Activated CD4-positive, alpha-beta T cell treated with anti-CD3 and anti-CD28 coated beads, Interleukin-2, amount 10 ng/mL, durations not matched to agents 24 days and 14 days (primary cell): ENCODE data around the gene NIBAN1. TPM values are rescaled to one million over a fixed set of nuclear protein-coding genes. Genes with fewer than 3 reads are reported as not detected.
"Not testable (repeated sequence)": the region's sequence is repeated elsewhere in the genome, so short reads cannot be mapped to it uniquely, and the experiment has no call there.

Experiments
- DNase-seq: peaks from one replicate; pipeline ENCODE4 v3.0.0; 2022
- H3K27ac Mint-ChIP-seq: one replicate; pipeline ENCODE4 v1.8.0; 2022; ENCODE audit warnings: mild to moderate bottlenecking, mixed read lengths
- H3K27me3 Mint-ChIP-seq: one replicate; pipeline ENCODE4 v1.8.0; 2022; ENCODE audit warnings: mixed read lengths
- H3K36me3 Mint-ChIP-seq: one replicate; pipeline ENCODE4 v1.8.0; 2022; ENCODE audit warnings: low read depth, mild to moderate bottlenecking, mixed read lengths
- H3K4me1 Mint-ChIP-seq: one replicate; pipeline ENCODE4 v1.8.0; 2021; ENCODE audit warnings: mixed read lengths
- H3K4me3 Mint-ChIP-seq: one replicate; pipeline ENCODE4 v1.8.0; 2022; ENCODE audit warnings: mild to moderate bottlenecking, moderate library complexity, mixed read lengths
- H3K9me3 Mint-ChIP-seq: one replicate; pipeline ENCODE4 v1.8.0; 2021; ENCODE audit warnings: mixed read lengths
- intact Hi-C: fragments of 100-400 bp; cut with micrococcal nuclease; formaldehyde crosslinking; loops from one replicate; pipeline ENCODE4 v1.15.1; 2023
- total RNA-seq: library from RNA; stranded (reverse); gene quantifications from 2 replicates; pipeline ENCODE4 v1.2.3, GENCODE V29; 2022

NIBAN1 gene, protein sequence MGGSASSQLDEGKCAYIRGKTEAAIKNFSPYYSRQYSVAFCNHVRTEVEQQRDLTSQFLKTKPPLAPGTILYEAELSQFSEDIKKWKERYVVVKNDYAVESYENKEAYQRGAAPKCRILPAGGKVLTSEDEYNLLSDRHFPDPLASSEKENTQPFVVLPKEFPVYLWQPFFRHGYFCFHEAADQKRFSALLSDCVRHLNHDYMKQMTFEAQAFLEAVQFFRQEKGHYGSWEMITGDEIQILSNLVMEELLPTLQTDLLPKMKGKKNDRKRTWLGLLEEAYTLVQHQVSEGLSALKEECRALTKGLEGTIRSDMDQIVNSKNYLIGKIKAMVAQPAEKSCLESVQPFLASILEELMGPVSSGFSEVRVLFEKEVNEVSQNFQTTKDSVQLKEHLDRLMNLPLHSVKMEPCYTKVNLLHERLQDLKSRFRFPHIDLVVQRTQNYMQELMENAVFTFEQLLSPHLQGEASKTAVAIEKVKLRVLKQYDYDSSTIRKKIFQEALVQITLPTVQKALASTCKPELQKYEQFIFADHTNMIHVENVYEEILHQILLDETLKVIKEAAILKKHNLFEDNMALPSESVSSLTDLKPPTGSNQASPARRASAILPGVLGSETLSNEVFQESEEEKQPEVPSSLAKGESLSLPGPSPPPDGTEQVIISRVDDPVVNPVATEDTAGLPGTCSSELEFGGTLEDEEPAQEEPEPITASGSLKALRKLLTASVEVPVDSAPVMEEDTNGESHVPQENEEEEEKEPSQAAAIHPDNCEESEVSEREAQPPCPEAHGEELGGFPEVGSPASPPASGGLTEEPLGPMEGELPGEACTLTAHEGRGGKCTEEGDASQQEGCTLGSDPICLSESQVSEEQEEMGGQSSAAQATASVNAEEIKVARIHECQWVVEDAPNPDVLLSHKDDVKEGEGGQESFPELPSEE
- total RNA-seq: 17.1 TPM in 2 replicates

DNA sequence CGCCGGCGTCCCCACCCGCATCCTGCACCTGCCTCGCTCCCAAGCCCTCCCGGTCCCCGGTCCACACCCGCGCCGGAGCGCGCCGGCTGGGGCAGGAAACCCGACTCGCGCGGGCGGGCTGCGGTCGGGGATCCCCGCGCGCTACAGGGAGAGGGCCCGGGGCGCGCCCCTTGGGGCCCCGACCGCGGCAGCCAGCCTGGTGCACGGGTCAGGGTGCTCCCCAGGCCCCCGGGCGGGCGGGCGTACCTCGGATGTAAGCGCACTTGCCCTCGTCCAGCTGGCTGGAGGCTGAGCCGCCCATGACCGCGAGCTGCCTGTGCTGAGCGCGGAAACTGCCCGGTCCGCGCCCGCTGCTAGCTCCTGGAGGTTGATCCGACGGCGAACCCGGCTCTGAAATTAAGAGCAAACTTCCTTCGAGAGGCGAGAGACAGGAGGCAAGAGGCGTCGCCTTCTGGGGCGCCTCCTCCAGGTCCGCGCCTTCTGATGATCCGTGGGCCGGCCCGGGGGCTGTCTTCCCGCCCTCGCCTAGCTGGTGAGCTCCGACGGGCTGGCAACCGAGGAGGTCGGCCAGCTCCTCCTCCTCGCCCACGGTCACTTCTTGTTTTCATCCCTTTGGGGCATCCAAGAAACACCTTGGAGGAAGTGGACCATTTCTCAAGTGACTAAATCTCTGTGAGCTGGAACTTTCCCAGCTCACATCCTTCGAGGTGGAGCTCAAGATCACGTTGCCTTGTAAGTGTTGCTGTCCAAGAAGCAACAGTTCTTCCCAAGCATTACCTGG is at the start of gene NIBAN1:
TSS of gene NIBAN1 (minus strand) at position 453 of the 781 bp plus-strand sequence. CDS start at position 301, 152 bp downstream.
- H3K27me3 Mint-ChIP-seq: peaks cover 22% of the 10 kb centered on the region
- peak within 1 kb of the TSS; percentile 91 for H3K4me3 Mint-ChIP-seq
- peaks cover 13% of the 10 kb centered on the region for H3K36me3 Mint-ChIP-seq
- peak within 1 kb of the TSS; percentile 94 for H3K27ac Mint-ChIP-seq
- DNase-seq: peak; percentile 90
- no peaks in the 10 kb centered on the region for H3K9me3 Mint-ChIP-seq
- H3K4me1 Mint-ChIP-seq: peaks cover 48% of the 10 kb centered on the region
- intact Hi-C loops: loop anchor here (2.0 to 5.0 kb wide), 3 partner anchors 73 to 588 kb away; partner anchors contain the start of genes RNF2, SWT1 and TRMT1L

DNA sequence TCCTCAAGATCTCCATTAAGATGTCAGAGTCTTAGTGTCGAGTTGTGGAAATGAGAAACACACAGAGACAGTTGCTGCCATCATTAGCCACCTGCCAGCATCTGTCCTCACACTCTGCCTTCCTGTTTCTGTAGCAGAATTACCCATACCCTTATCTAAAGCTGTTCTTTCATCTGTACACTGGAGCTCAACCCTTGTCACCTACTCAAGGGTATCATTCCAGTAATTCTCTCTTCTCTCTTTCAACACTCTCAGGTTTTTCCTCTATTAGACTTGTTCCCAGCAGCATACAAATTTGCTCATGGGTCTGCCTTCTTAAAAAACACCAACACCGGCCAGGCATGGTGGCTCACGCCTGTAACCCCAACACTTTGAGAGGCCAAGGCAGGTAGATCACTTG is 43.7 kb upstream of the NIBAN1 start:
- intact Hi-C loops: no loop called here

DNA sequence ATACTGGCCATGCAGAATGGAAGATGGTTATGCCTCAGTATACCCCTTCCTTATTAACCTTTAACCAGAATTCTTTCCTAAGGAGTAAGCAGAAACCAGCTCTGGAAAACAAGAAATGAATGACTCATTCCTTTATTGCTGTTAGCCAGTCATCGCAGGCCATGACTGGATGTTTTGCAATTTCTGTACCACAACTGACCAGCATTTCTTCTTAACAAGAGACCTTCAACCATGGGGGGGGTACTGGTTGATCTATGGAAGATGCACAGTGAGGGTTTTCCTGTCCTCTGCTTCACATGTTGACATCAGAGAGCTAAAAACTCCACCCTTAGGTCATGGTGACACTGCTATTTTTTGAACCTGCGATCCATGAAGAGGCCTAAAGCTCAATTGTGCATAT is 43.0 kb upstream of the NIBAN1 start:
- H3K4me3 Mint-ChIP-seq: no peak overlapping the region
- intact Hi-C loops: no loop called here
- H3K27me3 Mint-ChIP-seq: peaks cover 3% of the 10 kb centered on the region
- H3K36me3 Mint-ChIP-seq: no peaks in the 10 kb centered on the region
- no peak overlapping the region for H3K27ac Mint-ChIP-seq
- no peaks in the 10 kb centered on the region for H3K4me1 Mint-ChIP-seq
- no peak for DNase-seq
- no peaks in the 10 kb centered on the region for H3K9me3 Mint-ChIP-seq

More for the DNA sequence above, 43.7 kb upstream of the NIBAN1 start:
- Mint-ChIP-seq H3K36me3 (no peaks in the 10 kb centered on the region), H3K4me1 (no peaks in the 10 kb centered on the region), H3K27me3 (peaks cover 2% of the 10 kb centered on the region), H3K9me3 (no peaks in the 10 kb centered on the region), H3K27ac (no peak overlapping the region), H3K4me3 (no peak overlapping the region)
- no peak for DNase-seq

DNA sequence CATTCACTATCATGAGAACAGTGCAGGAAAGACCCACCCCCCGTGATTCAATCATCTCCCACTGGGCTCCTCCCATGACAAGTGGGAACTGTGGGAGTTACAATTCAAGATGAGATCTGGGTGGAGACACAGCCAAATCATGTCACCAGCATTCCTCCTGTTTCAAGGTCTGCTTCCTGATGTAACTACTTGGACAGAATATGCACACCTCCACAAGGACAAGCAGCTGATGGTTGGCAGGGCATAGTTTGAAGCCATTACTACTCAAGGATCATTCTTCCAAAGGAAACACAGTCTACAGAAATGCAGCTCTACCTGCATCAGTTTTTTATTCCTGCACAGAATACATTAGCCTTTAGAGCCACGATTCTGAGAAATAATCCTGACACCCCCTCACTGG is 42.6 kb upstream of the NIBAN1 start:
- Mint-ChIP-seq H3K9me3 (no peaks in the 10 kb centered on the region), H3K36me3 (no peaks in the 10 kb centered on the region), H3K27ac (no peak overlapping the region), H3K27me3 (peaks cover 6% of the 10 kb centered on the region), H3K4me1 (no peaks in the 10 kb centered on the region), H3K4me3 (no peak overlapping the region)
- no peak for DNase-seq
- intact Hi-C loops: no loop called here

DNA sequence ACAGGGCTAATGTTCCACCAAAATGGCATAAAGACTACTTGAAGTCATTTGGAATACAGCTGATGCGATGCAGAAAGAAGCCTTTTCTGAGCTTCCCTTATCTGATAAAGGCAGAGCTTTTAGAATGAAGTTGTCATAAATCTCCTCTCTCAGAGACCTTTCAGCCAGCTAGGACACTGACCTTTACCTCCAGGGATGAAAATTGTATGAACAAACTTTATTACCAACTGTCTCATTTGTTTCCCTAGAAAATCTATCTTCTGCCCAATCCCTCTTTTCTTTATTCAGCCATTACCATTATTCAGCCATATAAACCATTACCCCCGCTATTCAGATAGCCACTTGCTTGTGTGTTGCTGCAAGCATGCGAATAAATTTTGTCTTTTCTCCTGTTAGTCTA is 41.3 kb upstream of the NIBAN1 start:
- intact Hi-C loops: no loop called here
- Mint-ChIP-seq H3K27me3 (peaks cover 8% of the 10 kb centered on the region), H3K4me3 (no peak overlapping the region), H3K9me3 (no peaks in the 10 kb centered on the region), H3K36me3 (no peaks in the 10 kb centered on the region), H3K4me1 (no peaks in the 10 kb centered on the region), H3K27ac (no peak overlapping the region)
- no peak for DNase-seq

DNA sequence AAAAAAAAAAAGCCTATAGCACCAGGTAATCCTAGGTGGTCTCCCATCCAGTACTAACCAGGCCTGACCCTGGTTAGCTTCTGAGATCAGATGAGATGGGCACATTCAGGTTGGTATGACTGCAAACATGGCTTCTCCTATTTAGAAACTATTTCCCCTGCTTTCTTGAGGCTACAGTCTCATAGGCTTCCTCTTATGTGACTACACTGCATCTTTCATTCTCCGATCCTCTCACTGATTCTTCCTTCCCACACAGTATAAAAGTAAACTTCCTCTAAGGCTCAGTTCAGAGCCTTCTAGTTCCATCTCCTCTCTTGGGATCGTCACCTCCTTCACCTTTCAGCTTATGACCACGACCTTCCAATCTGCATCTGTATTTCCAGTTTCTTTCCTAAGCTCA is 40.6 kb upstream of the NIBAN1 start:
- no peaks in the 10 kb centered on the region for H3K4me1 Mint-ChIP-seq
- no peak overlapping the region for H3K27ac Mint-ChIP-seq
- intact Hi-C loops: no loop called here
- H3K36me3 Mint-ChIP-seq: no peaks in the 10 kb centered on the region
- H3K9me3 Mint-ChIP-seq: no peaks in the 10 kb centered on the region
- no peak for DNase-seq
- H3K27me3 Mint-ChIP-seq: peaks cover 8% of the 10 kb centered on the region
- H3K4me3 Mint-ChIP-seq: no peak overlapping the region

DNA sequence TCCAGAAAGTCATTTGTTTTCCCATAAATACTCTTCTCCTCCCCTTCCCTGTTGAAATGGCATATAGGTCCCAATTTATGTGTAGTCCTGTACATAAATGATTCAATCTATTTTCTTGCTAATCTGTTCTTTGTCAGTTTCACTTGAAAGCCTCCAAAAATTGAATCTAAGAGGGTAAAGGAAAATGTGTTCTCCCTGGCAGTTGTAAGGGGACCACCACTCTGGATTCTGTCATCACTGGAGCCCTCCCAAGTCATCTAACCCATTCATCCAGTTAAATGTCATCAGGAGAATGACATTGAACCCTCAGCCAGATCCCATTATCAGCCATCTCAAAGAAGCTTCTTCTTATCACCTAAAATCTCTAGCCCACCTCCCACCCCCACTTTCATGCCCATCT is 36.1 kb upstream of the NIBAN1 start:
- peaks cover 12% of the 10 kb centered on the region for H3K27me3 Mint-ChIP-seq
- intact Hi-C loops: no loop called here
- H3K4me1 Mint-ChIP-seq: no peaks in the 10 kb centered on the region

DNA sequence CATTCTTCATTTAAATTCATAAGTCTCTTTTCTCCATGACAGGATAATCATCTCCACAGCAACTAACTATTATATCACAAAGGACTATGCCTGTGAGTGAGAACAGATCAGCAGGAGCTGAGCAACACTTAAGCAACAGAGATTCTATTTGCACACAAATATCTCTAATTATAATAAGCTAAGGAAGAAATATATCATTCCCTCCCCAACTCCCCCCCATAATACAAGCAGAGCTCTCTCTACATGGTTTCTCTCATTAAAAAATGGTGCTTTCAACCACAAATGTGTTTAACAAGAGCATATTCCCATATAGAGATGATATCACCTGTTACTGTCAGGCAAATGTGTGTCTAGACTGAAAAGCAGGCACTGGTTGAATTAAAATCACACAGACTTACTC is 34.5 kb upstream of the NIBAN1 start:
- no peaks in the 10 kb centered on the region for H3K36me3 Mint-ChIP-seq
- no peaks in the 10 kb centered on the region for H3K9me3 Mint-ChIP-seq
- H3K27ac Mint-ChIP-seq: no peak overlapping the region
- H3K4me3 Mint-ChIP-seq: no peak overlapping the region
- peaks cover 12% of the 10 kb centered on the region for H3K27me3 Mint-ChIP-seq
- intact Hi-C loops: no loop called here
- DNase-seq: no peak
- H3K4me1 Mint-ChIP-seq: no peaks in the 10 kb centered on the region

More for the DNA sequence above, 36.1 kb upstream of the NIBAN1 start:
- no peak overlapping the region for H3K27ac Mint-ChIP-seq
- DNase-seq: no peak
- no peaks in the 10 kb centered on the region for H3K36me3 Mint-ChIP-seq
- no peaks in the 10 kb centered on the region for H3K9me3 Mint-ChIP-seq
- no peak overlapping the region for H3K4me3 Mint-ChIP-seq

DNA sequence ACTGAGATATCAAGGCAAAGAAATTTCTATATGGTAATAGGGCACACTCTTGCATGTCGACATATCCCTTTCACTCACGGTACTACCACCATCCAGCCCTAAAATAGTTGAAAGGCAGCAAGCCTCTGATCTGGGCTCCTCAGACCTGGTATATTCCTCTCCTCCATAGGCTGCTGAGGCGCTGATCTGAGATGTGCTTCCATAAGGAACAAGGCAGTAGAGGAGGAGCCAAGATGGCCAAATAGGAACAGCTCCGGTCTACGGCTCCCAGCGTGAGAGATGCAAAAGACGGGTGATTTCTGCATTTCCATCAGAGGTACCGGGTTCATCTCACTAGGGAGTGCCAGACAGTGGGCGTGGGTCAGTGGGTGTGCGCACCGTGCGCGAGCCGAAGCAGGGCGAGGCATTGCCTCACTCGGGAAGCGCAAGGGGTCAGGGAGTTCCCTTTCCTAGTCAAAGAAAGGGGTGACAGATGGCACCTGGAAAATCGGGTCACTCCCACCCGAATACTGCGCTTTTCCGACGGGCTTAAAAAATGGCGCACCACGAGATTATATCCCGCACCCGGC is 27.1 kb upstream of the NIBAN1 start:
- H3K9me3 Mint-ChIP-seq, H3K27ac Mint-ChIP-seq: not testable (repeated sequence)

DNA sequence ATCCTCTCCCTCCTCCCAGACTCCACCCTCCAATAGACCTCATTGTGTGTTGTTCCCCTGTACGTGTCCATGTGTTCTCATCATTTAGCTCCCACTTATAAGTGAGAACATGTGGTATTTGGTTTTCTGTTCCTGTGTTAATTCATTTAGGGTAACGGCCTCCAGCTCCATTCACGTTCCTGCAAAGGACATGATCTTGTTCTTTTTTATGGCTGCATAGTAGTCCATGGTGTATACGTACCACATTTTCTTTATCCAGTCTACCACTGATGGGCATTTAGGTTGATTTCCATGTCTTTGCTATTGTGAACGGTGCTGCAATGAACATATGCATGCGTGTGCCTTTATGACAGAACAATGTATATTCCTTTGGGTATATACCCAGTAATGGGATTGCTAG is 25.7 kb upstream of the NIBAN1 start:
- peaks cover 15% of the 10 kb centered on the region for H3K27me3 Mint-ChIP-seq
- H3K36me3 Mint-ChIP-seq, H3K4me3 Mint-ChIP-seq, H3K9me3 Mint-ChIP-seq, H3K27ac Mint-ChIP-seq, DNase-seq, intact Hi-C loops, H3K4me1 Mint-ChIP-seq: not testable (repeated sequence)

More for the DNA sequence above, 27.1 kb upstream of the NIBAN1 start:
- intact Hi-C loops, H3K27me3 Mint-ChIP-seq, H3K36me3 Mint-ChIP-seq, DNase-seq, H3K4me1 Mint-ChIP-seq, H3K4me3 Mint-ChIP-seq: not testable (repeated sequence)

DNA sequence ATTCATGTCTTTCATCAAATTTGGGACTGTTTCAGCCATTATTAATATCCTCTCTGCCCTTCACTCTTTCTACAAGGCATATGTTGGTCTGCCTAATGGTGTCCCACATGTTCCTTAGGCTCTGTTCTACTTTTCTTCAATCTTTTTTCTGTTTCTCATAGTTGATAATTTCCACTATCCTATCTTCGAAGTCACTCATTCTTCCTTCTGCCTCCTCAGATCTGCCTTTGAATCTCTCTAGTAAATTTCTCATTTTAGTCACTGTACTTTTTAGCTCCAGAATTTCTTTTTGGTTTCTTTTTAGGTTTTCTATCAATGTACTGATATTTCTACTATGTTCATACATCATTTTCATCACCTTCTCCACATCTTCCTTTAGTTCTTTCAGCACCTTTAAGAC is 20.0 kb upstream of the NIBAN1 start:
- Mint-ChIP-seq H3K27me3 (peaks cover 23% of the 10 kb centered on the region), H3K36me3 (no peaks in the 10 kb centered on the region), H3K4me1 (no peaks in the 10 kb centered on the region), H3K9me3 (peaks cover 10% of the 10 kb centered on the region), H3K4me3 (no peak overlapping the region), H3K27ac (no peak overlapping the region)
- DNase-seq: no peak
- intact Hi-C loops: no loop called here

DNA sequence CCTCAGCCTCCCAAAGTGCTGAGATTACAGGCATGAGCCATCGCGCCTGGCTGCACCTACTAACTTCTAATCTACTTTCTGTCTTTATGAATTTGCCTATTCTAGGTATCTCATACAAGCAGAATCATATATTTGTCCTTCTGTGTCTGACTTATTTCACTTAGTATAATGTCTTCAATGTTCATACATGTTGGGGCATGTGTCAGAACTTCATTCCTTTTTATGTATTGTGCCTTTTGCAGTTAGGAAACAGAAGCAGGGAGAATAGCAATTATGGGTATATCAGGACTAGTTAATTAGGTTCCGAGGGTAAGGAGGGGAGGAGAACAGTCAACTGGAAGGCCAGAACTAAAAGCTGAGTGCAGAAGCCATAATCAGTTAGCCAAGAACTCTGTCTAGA is 18.0 kb upstream of the NIBAN1 start:
- Mint-ChIP-seq H3K27ac (no peak overlapping the region), H3K4me1 (no peaks in the 10 kb centered on the region), H3K9me3 (peaks cover 10% of the 10 kb centered on the region), H3K27me3 (peaks cover 22% of the 10 kb centered on the region), H3K36me3 (no peaks in the 10 kb centered on the region), H3K4me3 (no peak overlapping the region)
- DNase-seq: no peak
- intact Hi-C loops: no loop called here

DNA sequence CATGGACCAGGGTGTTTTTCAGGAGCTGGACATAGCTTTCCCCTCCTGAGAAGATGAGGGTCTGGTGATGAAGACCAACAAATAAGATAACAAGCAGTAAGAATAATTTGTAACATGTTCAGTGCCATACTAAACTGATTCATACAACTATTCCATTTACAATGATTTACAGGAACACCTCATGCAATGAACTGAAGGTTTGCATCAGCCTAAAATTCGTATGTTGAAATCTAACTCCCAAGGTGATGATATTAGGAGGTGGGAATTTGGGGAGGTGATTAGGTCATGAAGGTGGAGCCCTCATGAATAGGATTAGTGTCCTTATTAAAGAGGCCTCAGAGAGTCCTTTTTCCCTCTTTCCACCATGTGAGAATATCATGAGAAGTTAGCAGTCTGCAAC is 15.9 kb upstream of the NIBAN1 start:
- peaks cover 5% of the 10 kb centered on the region for H3K9me3 Mint-ChIP-seq
- intact Hi-C loops: no loop called here
- no peak overlapping the region for H3K4me3 Mint-ChIP-seq
- H3K27ac Mint-ChIP-seq: no peak overlapping the region
- no peaks in the 10 kb centered on the region for H3K4me1 Mint-ChIP-seq
- DNase-seq: no peak
- peaks cover 34% of the 10 kb centered on the region for H3K27me3 Mint-ChIP-seq
- H3K36me3 Mint-ChIP-seq: no peaks in the 10 kb centered on the region
